Measurements from ENCODE around the gene NUDCD3. TPM values are rescaled to one million over a fixed set of nuclear protein-coding genes. Genes with fewer than 3 reads are reported as not detected.

The NUDCD3 gene
- polyA plus RNA-seq, 3 donors = 14.6 to 26.8 (median 23.5) TPM

DNA sequence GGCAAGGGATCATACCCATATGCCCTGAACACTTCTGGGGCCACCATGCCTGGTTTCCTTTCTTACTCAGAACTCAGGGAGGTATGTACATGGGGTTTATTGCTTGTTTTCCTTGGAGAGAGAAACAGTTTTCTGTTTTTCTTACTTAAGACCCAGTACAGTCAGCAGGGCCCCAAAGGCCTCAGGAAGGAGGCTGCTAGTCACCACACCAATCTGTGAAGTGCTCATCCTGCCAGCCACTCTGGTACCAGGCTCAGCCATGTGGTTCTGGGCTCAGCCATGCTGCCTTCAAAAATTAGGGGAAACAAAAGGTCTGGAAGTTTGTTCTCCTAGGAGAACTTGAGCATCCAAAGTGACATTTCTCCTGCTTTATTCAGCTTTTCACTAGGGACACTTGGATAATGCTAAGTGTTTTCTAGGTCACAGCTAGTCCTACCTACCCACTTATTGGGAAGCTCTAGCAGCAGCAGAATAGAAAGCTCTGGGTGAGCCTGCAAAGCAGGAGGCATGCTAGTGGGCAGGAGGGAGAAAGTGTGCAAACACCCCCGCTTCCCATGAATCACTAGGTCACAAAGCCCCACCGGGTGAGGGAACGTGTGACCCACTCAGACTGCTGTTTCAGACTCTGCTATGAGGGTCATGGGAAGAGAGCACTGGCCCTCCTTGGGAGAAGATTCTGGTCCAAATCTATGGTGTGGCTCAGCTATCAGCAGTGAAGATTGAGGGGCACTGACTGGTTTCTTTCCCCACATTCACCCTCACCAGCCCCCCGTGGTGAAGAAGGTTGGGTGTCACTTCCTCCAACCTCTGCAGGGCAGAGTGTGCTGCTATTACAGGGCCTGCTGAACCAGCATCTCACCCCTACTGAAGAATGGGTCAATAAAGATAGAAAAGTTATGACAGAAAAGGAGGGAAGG is 23.9 kb downstream of the NUDCD3 start:
- 83 to 93% (median 89%) methylated on average over 4 of the region's 4 CpGs for WGBS, 3 donors
- H3K27ac ChIP-seq (ENCODE audit: low read depth, low read length) = no peak overlapping the region

DNA sequence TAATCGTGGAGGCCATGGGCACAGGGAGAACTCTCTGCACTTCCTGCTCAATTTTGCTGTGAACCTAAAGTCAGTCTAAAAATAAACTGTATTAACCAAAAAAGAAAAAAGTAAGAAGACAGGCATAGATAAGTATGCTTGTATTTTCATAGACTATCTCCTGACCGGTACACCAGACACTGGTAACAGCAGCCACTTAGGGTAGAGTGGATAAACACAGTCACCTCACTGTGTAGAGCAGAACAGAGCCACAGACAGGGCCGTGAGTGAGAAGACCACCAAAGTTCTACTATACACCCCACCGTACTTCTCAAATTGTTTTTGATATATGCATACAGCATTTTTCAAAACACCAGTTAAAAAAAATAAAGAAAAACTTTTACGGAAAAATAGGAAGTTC is 25.0 kb downstream of the NUDCD3 start:
- no peak overlapping the region for H3K27ac ChIP-seq (ENCODE audit: low read depth, low read length)
- WGBS, 3 donors = 77 to 92% (median 82%) methylated on average over 5 of the region's 5 CpGs

GRCh38 chr7:44463169-44463808 is 27.2 kb downstream of the NUDCD3 start:
- WGBS, 3 donors = 91 to 100% (median 97%) methylated on average over 1 of the region's 1 CpG
- H3K27ac ChIP-seq (ENCODE audit: low read depth, low read length) = no peak overlapping the region

GRCh38 chr7:44461387-44461786 is 29.1 kb downstream of the NUDCD3 start:
- no peak overlapping the region for H3K27ac ChIP-seq (ENCODE audit: low read depth, low read length)
- WGBS, 3 donors = 58 to 86% (median 79%) methylated on average over 2 of the region's 2 CpGs

- no peak overlapping the region for H3K27ac ChIP-seq (ENCODE audit: low read depth, low read length)
- 53 to 72% (median 57%) methylated on average over 3 of the region's 3 CpGs for WGBS, 3 donors
Measured at GRCh38 chr7:44460325-44460724, 30.1 kb downstream of the NUDCD3 start.

DNA sequence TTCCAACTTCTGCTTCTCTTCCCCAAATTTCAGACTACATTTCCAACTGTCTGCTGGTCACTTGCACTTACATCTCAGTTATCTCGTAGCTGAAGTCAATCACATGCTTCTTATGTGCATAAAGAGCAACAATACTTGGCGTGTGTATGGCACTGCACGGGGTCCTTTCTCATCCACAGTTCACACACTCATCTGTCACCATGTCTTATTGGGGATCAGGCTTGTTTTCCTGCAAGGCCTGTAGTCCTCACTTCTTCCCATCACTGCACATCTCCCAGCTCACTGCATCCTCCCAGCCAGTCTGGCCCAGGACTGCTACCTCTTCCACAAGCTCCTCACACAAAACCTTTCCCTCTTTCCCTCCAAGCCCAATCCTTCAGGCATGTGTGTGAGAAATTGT is 35.3 kb downstream of the NUDCD3 start:
- WGBS, 3 donors = 94 to 98% (median 98%) methylated on average over 3 of the region's 3 CpGs
- no peak overlapping the region for H3K27ac ChIP-seq (ENCODE audit: low read depth, low read length)

GRCh38 chr7:44454348-44454747 is 36.1 kb downstream of the NUDCD3 start:
- no peak overlapping the region for H3K27ac ChIP-seq (ENCODE audit: low read depth, low read length)
- WGBS, 3 donors = 93 to 97% (median 93%) methylated on average over 2 of the region's 2 CpGs

DNA sequence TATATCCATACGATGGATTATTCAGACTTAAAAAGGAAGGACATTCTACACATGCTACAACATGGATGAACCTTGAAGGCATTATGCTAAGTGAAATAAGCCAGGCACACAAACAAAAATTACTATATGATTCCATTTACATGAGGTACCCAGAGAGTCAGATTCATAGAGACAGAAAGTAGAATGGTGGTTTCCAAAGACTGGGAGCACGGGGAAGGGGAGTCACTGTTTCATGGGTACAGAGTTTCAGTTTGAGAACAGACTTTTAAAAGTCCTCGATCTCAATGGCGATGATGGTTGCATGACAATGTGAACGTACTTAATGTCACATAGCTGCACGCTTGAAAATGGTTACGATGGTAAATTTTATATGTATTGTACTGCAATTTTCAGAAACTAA is 39.3 kb downstream of the NUDCD3 start:
- H3K27ac ChIP-seq (ENCODE audit: low read depth, low read length) = no peak overlapping the region
- WGBS, 3 donors = 93 to 95% (median 95%) methylated on average over 7 of the region's 7 CpGs

- 45 to 93% (median 47%) methylated on average over 1 of the region's 1 CpG for WGBS, 3 donors
- H3K27ac ChIP-seq (ENCODE audit: low read depth, low read length) = no peak overlapping the region
Measured at GRCh38 chr7:44449584-44449928, 40.9 kb downstream of the NUDCD3 start.

- no peak overlapping the region for H3K27ac ChIP-seq (ENCODE audit: low read depth, low read length)
Measured at GRCh38 chr7:44448922-44449583, 41.4 kb downstream of the NUDCD3 start.

GRCh38 chr7:44447874-44448425 is 42.5 kb downstream of the NUDCD3 start:
- no peak overlapping the region for H3K27ac ChIP-seq (ENCODE audit: low read depth, low read length)
- WGBS, 3 donors = 90 to 95% (median 92%) methylated on average over 5 of the region's 5 CpGs

More at GRCh38 chr7:44448922-44449583, 41.4 kb downstream of the NUDCD3 start:
- 66 to 78% (median 73%) methylated on average over 4 of the region's 4 CpGs for WGBS, 3 donors

- 68 to 75% (median 68%) methylated on average over 2 of the region's 2 CpGs for WGBS, 3 donors
- no peak overlapping the region for H3K27ac ChIP-seq (ENCODE audit: low read depth, low read length)
Measured at GRCh38 chr7:44445986-44446671, 44.3 kb downstream of the NUDCD3 start.

DNA sequence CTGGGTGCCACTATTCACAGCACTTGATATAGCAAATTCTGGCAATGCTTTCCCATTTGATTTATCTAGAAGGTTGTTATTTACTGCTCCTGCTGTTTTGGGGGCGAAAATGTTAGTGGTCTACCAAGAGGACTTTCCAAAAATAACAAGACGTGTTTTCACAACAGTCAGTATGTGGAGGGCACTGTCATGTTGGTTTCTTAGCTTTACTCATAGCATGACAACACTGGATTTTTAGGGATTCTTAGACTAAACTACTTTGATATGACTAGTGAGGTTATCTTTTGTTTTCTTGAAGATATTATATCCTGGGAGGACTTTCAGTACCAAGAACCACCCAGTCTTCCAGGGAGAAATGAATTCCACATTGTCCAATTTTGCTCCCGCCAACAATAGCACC is 49.4 kb downstream of the NUDCD3 start:
- WGBS, 3 donors = 92 to 96% (median 96%) methylated on average over 3 of the region's 3 CpGs
- H3K27ac ChIP-seq (ENCODE audit: low read depth, low read length) = no peak overlapping the region

DNA sequence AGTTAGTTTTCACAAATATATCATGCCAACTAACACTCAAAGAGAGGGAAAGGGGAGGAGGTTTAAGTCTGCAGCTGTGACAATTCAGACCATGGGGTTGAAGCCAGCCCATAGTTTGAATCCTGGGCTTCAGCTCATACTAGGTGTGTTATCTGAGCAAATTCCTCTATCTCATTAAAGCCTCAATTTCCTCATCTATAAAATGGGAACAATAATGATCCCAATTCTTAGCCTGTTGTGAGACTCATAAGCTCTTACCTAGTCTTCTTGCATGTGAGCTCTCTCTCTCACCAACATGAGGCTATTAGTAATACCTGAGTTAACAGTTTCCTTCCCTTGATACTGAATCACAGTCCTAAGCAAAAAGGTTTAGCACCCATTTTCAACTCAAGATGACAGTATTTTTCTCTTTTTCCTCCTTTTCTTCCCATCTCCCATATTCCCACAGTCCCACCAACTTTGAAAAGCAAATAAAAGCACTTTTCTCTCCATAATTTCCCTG is 49.8 kb downstream of the NUDCD3 start:
- H3K27ac ChIP-seq (ENCODE audit: low read depth, low read length) = no peak overlapping the region

DNA sequence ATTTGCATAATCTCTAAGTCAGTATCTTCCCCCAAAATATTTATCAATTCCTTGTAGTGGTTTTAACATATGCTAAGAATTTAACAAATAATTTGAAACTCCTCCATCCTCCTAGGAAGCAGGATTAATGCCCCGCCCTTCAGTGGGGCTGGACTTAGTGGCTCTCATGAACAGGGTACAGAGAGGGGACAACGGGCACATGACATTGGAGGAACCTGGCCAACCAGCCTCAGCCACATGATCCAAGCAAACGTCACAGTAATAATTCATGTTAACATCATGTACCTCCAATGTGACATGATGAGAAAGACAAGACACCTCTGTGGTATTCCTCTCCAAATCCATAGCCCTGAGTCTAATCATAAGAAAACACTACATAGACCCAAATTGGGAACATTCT is 50.5 kb downstream of the NUDCD3 start:
- no peak overlapping the region for H3K27ac ChIP-seq (ENCODE audit: low read depth, low read length)
- 69 to 77% (median 69%) methylated on average over 3 of the region's 3 CpGs for WGBS, 3 donors

DNA sequence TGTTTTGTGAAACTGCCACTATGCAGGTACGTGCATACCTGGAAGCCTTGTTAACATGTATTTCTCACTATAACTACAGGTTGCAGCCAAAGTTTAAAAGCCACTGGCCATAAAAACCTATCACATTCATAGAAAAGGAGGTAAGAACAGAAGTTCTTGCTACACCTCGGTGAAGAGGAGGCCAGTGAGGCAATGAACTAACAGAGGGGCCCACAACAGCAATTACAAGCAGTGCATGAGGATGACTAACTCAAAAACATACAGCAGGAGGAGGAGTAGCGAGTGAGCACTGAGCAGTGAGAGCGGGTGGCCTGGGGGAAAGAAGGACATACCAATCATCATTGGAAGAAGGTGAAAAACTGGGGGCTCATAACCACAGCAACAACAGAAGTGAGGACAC is 51.6 kb downstream of the NUDCD3 start:
- 83 to 95% (median 89%) methylated on average over 4 of the region's 4 CpGs for WGBS, 3 donors
- H3K27ac ChIP-seq (ENCODE audit: low read depth, low read length) = no peak overlapping the region

DNA sequence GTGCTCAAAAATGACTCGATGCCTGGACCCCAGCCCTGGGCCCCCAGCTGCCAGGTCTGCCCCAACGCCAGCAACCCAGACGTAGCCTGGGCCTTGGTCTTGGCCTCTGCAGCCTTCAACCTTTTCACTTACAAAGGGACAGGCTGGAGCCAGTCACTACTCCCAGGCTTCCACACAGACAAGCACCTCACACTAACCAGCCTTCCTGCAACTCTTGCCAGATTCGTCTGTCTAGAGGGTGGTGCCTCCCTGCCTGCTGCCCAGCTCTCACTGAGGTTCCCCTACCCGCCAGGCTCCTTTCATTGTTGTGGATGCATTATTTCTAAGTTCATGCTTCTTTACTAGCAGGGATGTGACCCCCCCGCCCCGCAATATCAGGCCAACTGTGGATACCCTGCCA is 56.3 kb downstream of the NUDCD3 start:
- no peak overlapping the region for H3K27ac ChIP-seq (ENCODE audit: low read depth, low read length)
- WGBS, 3 donors = 80 to 94% (median 88%) methylated on average over 7 of the region's 7 CpGs

DNA sequence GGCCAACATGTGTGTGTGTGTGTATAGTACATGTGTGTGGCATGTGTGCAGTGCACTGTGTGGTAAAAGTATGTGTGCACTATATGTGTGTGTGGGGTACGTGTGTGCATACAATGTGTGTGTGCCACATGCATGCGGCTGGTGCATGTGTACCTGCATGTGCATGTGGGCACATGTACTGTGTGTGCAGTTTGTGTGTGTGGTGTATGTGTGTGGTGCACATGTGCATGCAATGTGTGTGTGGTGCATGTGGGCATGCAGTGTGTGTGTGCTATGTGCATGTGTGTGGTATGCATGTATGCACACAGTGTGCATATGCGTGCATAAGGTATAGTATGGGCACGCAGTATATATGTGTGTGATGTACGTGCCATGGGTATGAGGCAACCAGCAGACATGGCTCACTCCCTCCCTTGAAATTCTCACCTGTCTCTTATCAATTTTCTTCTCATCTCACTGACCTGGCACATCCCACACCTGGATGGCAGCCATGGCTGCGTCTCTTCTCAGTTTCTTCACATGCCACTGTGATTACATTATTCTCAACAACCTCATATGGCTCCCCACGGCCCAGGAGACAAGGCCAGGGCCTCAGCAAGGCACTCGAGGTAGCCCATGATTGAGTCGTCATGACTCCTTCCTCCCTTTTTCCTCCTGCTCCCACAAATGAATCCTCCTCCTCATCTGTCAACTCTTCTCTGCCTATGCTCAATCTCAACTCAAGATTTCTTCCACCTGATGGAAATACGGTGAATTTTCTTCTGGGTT is 57.0 kb downstream of the NUDCD3 start:
- WGBS, 3 donors = 78 to 83% (median 79%) methylated on average over 10 of the region's 10 CpGs
- no peak overlapping the region for H3K27ac ChIP-seq (ENCODE audit: low read depth, low read length)
